GM21825 (cell line): ENCODE measurements around the gene CYP2B6.
"Not testable (repeated sequence)": the region's sequence is repeated elsewhere in the genome, so short reads cannot be mapped to it uniquely, and the experiment has no call there.

ENCODE experiments used
- ATAC-seq: cut with Tn5 transposase; IDR thresholded peaks from one replicate; pipeline ENCODE4 v1.9.1; 2021; ENCODE audit warnings: mild to moderate bottlenecking, moderate library complexity; ENCODE audit not compliant: unreplicated experiment

CYP2B6 gene

DNA sequence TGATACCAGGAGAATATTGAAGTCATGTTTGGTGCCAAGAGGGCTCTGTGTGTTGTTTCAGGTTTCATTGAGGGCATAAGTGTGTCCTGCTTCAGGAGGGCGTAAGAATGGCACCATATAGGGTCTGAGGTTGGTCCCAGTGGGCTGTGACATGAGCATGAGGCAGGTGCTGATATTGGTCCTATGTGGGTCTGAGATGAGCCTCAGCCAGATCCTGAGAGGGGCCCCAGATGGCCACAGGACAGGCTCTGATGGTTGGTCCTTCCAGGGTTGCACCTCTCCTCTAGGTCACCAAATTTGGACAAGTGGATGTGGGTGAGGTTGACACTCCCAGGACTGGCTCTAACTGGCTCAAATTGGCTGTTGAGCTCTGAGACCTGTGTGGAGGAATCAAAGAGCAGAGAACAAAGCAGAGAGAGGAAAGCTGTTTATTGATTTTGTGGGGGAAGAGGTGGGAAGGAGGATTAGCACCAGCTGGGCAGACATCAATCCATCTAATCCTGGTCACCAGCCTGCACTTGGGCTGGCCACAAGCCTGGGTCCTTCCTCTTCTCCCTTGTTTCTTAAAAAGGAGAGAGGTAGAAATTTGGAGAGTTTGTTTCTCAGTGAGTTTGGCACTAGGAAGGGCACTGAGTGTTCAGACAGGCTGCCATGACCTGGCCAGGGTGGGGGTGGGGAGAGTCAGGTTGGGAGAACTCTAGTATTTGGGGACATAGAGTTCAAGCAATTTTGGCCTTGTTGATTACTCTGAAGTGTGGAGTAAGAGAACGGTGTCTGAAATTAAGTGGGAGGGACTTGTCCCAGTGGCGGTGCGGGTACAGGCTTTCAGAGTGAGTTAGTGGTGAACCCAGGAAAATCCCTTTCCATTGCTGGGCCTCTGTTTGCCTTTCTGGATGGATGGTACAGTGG is 38.7 kb downstream of the CYP2B6 start:
- no peak for ATAC-seq

DNA sequence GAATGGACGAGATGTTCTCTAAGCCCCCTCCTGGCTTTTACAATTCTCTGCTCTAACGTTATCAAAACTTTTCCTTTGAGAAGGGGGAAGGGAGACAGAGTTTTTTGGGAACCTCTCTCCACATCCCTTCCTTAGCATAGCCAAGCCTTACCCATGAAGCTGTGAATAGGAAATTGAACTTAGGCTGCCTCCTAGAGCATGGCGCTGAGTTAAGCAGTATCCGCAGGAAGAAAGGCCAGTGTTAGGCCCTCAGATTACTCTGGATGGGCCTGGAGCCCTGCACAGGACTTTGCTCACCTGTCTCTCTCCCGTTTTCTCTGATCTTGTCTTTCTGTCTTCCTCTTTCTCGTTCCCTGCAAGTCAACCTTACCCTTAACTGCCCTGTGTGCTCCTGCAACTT is 39.6 kb downstream of the CYP2B6 start:
- no peak for ATAC-seq

DNA sequence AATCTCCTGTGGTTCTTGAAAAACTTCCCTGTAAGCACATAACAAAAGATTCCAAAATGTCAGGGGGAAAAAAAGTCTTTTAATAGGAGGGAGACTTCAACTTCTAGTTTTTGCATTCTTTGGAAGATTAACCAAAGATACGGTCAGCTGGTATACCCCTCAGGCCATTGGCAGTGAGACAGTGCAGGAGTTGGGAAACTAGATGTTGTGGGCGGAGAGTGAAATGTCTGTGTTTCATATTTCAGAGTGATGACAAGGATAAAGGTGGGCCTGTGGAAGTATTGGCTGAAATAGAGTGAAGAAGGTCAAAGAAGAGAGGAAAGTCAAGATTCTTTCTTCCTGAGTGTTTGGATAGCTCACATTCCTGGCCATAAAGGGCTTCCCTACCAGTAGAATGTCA is 40.8 kb downstream of the CYP2B6 start:
- ATAC-seq: no peak

- not testable (repeated sequence) for ATAC-seq
Measured at GRCh38 chr19:41033324-41033723, 42.2 kb downstream of the CYP2B6 start.

- no peak for ATAC-seq
Measured at GRCh38 chr19:41039806-41040205, 48.7 kb downstream of the CYP2B6 start.

- not testable (repeated sequence) for ATAC-seq
Measured at GRCh38 chr19:41045095-41045494, 54.0 kb downstream of the CYP2B6 start.

- ATAC-seq: no peak
Measured at GRCh38 chr19:41050426-41050825, 59.3 kb downstream of the CYP2B6 start.

DNA sequence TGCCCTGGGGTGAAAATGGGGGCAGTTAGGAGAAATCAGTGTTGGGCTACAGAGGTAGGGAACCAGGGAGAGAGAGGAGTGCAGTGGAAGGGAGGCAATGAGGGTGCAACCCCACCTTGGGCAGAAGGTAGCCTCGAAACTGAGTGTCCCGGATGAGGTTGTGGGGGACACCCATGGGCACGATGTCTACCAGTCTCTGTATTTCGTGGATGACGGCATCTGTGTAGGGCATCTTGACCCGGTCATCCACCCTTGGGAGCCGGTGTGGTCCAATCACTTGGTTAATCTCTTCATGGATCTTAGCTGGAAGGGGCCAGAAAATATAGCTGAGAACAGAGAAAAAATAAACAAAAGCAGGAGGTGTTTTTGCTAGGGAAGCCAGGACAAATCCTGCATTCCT is 61.1 kb downstream of the CYP2B6 start:
- not testable (repeated sequence) for ATAC-seq

DNA sequence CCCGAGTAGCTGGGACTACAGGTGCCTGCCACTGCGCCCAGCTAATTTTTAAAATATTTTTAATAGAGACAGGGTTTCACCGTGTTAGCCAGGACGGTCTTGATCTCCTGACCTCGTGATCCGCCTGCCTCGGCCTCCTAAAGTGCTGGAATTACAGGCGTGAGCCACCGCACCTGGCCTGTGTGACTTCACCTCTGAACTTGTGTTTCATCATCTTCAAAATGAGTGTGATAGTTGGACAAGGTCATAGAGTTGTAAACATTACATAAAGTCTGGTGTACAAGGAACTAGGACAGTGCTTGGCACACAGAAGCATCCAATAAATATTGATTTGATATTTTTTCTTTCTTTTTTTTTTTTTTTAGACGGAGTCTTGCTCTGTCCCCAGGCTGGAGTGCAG is 62.2 kb downstream of the CYP2B6 start:
- not testable (repeated sequence) for ATAC-seq

DNA sequence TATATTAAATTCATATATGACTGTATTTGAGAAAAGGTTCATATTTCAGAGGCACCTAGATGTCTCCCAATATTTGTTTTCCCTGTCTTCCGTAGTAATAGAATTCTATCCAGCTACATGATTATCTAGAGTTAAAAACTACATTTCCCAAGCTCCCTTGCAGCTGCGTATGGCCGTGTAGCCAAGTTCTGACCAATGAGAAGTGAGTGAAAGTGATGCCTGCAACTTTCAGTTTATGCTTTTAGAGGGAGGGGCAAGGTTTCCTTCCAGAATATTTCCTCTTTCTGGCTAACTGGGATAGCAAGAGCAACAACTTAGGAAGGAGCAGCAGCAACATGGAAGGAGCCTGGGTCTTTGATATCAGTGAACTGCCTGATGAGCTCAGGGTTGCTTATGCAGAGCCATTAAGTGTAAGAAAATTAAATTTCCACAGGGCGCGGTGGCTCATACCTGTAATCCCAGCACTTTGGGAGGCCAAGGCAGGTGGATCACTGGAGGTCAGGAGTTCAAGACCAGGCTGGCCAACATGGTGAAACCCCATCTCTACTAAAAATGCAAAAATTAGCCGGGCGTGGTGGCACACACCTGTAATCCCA is 74.0 kb downstream of the CYP2B6 start:
- no peak for ATAC-seq
